Prostate gland (tissue), 2 donors: ENCODE measurements around the gene FOXP1. TPM values are rescaled to one million over a fixed set of nuclear protein-coding genes. Genes with fewer than 3 reads are reported as not detected.

ENCODE experiments used
- DNase-seq: peaks from one replicate; pipeline ENCODE4 v3.0.0-alpha.2; 2019; ENCODE audit warnings: low spot score
- H3K27ac ChIP-seq, 2 donors: fragments of 200-600 bp; sonication (generic); 2 replicates each; pipeline ENCODE4 v1.5.1; 2017 to 2019
- H3K27me3 ChIP-seq: fragments of 200-600 bp; sonication (generic); replicated peaks from 2 replicates; pipeline ENCODE4 v1.5.1; 2019; ENCODE audit not compliant: insufficient read depth
- H3K36me3 ChIP-seq, 2 donors: fragments of 200-600 bp; sonication (generic); 1 replicate in 1 of 2; 2 replicates in 1 of 2; pipeline versions ENCODE4 v1.5.1 to v1.8.1; 2017 to 2019
- H3K4me1 ChIP-seq: fragments of 200-600 bp; sonication (generic); replicated peaks from 2 replicates; pipeline ENCODE4 v1.5.1; 2019
- H3K4me3 ChIP-seq, 2 donors: fragments of 200-600 bp; sonication (generic); 2 replicates each; pipeline ENCODE4 v1.5.1; 2017 to 2019
- H3K9me3 ChIP-seq: fragments of 200-600 bp; sonication (generic); 2 replicates; pipeline ENCODE4 v1.5.1; 2017
- CTCF ChIP-seq, 4 experiments: fragments of 200-600 bp in 2 of 4; fragments of 450-650 bp in 2 of 4; sonication (generic) in 2 of 4; IDR thresholded peaks; 1 replicate in 3 of 4; 2 replicates in 1 of 4; pipeline ENCODE4 v1.5.1; 2016 to 2019; ENCODE audit warnings: antibody characterized with exemption in 4 of 4, mild to moderate bottlenecking in 2 of 4, moderate library complexity in 2 of 4
- POLR2A ChIP-seq: fragments of 450-650 bp; IDR thresholded peaks from one replicate; pipeline ENCODE4 v1.6.1; 2016; ENCODE audit warnings: antibody characterized with exemption, mild to moderate bottlenecking
- POLR2AphosphoS5 ChIP-seq: sonication (generic); formaldehyde crosslinking; IDR thresholded peaks from one replicate; pipeline ENCODE4 v1.6.1; 2017; ENCODE audit warnings: antibody characterized with exemption
- WGBS: methylation state at CpG from one replicate; pipeline ENCODE4 v1.1.5; 2018; 5-methylcytosine and 5-hydroxymethylcytosine counted together
- intact Hi-C: fragments of 100-400 bp; cut with DNase I; formaldehyde crosslinking; loops from one replicate; pipeline ENCODE4 v1.14.2; 2022
- total RNA-seq, 2 donors: library from RNA; depleted of rRNA; stranded (reverse); fragments of >200 nt; gene quantifications; one replicate each; pipeline ENCODE4 v1.1.0, GENCODE V29; 2016

The FOXP1 gene
- total RNA-seq, 2 donors from 2014 or later = 133 to 156 TPM

GRCh38 chr3:71002298-71002697 is 581.2 kb downstream of the FOXP1 start:
- Histone ChIP-seq H3K27ac (no peak overlapping the region), H3K36me3 (no peaks in the 10 kb centered on the region), H3K27me3 (no peaks in the 10 kb centered on the region), H3K9me3 (no peaks in the 10 kb centered on the region), H3K4me1 (no peaks in the 10 kb centered on the region), H3K4me3 (no peak overlapping the region)
- TF ChIP-seq POLR2AphosphoS5 (no peak), POLR2A (no peak), CTCF (IDR thresholded peaks at IDR 0.05) (no peak)
- DNase-seq = no peak
- intact Hi-C loops = loop anchor here (10.0 kb wide), 1 partner anchor 583 kb away; the partner anchor contains the start of gene FOXP1
- 79% methylated on average over 2 of the region's 2 CpGs for WGBS

GRCh38 chr3:71001303-71001830 is 582.2 kb downstream of the FOXP1 start:
- intact Hi-C loops = loop anchor here (10.0 kb wide), 1 partner anchor 583 kb away; the partner anchor contains the start of gene FOXP1
- H3K27ac ChIP-seq = no peak overlapping the region
- no peaks in the 10 kb centered on the region for H3K27me3 ChIP-seq
- H3K4me3 ChIP-seq = no peak overlapping the region
- no peaks in the 10 kb centered on the region for H3K36me3 ChIP-seq
- WGBS = 84% methylated on average over 5 of the region's 5 CpGs
- no peaks in the 10 kb centered on the region for H3K4me1 ChIP-seq
- no peak for DNase-seq
- no peaks in the 10 kb centered on the region for H3K9me3 ChIP-seq
- no peak for TF ChIP-seq POLR2AphosphoS5
- TF ChIP-seq CTCF (IDR thresholded peaks at IDR 0.05) = no peak
- TF ChIP-seq POLR2A = no peak

- intact Hi-C loops = loop anchor here (10.0 kb wide), 1 partner anchor 584 kb away; the partner anchor contains the start of gene FOXP1
- WGBS = 93% methylated on average over 6 of the region's 6 CpGs
- Histone ChIP-seq H3K27me3 (no peaks in the 10 kb centered on the region), H3K27ac (no peak overlapping the region), H3K4me3 (no peak overlapping the region), H3K9me3 (no peaks in the 10 kb centered on the region), H3K36me3 (no peaks in the 10 kb centered on the region), H3K4me1 (no peaks in the 10 kb centered on the region)
- TF ChIP-seq POLR2A (no peak), POLR2AphosphoS5 (no peak), CTCF (IDR thresholded peaks at IDR 0.05) (no peak)
- no peak for DNase-seq
Observed at GRCh38 chr3:71000483-71000882, 583.0 kb downstream of the FOXP1 start.

- H3K36me3 ChIP-seq = no peaks in the 10 kb centered on the region
Observed at GRCh38 chr3:70999730-71000129, 583.8 kb downstream of the FOXP1 start.

More at GRCh38 chr3:70999730-71000129, 583.8 kb downstream of the FOXP1 start:
- no peak overlapping the region for H3K4me3 ChIP-seq
- DNase-seq = no peak
- no peaks in the 10 kb centered on the region for H3K4me1 ChIP-seq
- no peaks in the 10 kb centered on the region for H3K9me3 ChIP-seq
- no peak overlapping the region for H3K27ac ChIP-seq
- TF ChIP-seq POLR2AphosphoS5 (no peak), POLR2A (no peak), CTCF (IDR thresholded peaks at IDR 0.05) (no peak)
- WGBS = 60% methylated on average over 4 of the region's 4 CpGs
- H3K27me3 ChIP-seq = no peaks in the 10 kb centered on the region
- intact Hi-C loops = loop anchor here (10.0 kb wide), 1 partner anchor 585 kb away; the partner anchor contains the start of gene FOXP1
